LNCAP (cell line): ENCODE results near the gene SYCP3.

Experiments used
- TF ChIP-seq, protein P1 (sequence below): fragments of 450-650 bp; IDR thresholded peaks from 2 replicates; pipeline ENCODE4 v1.5.1; 2017; ENCODE audit warnings: mild to moderate bottlenecking

The SYCP3 gene

DNA sequence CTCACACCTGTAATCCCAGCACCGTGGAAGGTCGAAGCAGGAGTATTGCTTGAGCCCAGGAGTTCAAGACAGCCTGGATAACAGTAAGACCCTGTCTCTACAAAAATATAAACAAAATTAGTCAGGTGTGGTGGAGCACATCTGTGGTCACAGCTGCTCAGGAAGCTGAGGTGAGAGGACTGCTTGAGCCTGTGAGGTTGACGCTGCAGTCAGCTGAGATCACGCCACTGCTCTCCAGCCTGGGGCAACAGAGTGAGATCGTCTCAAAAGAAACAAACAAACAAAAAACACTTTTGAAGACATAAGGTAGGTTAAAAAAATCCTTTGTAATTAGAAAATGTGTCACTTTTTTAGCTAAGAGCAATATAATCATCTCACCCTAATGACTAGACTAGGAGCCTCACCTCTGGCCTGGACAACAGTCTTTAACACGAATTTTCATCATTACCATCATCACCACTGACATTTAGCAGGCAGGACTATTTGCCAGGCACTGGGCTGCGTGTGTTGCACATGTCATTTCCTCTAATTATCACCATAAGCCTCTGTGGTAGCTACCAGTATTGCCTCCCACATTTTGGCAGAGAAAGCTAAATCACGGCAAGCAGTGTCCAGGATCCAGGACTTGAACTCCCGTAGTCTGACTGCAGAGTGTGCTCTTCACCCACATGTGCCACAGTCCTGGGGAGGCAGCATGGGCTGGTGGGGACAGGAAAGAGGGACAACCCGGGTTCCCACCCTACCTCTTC is 4.6 kb upstream of the SYCP3 start:
- TF ChIP-seq, protein P1, sequence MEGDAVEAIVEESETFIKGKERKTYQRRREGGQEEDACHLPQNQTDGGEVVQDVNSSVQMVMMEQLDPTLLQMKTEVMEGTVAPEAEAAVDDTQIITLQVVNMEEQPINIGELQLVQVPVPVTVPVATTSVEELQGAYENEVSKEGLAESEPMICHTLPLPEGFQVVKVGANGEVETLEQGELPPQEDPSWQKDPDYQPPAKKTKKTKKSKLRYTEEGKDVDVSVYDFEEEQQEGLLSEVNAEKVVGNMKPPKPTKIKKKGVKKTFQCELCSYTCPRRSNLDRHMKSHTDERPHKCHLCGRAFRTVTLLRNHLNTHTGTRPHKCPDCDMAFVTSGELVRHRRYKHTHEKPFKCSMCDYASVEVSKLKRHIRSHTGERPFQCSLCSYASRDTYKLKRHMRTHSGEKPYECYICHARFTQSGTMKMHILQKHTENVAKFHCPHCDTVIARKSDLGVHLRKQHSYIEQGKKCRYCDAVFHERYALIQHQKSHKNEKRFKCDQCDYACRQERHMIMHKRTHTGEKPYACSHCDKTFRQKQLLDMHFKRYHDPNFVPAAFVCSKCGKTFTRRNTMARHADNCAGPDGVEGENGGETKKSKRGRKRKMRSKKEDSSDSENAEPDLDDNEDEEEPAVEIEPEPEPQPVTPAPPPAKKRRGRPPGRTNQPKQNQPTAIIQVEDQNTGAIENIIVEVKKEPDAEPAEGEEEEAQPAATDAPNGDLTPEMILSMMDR, result no peak

DNA sequence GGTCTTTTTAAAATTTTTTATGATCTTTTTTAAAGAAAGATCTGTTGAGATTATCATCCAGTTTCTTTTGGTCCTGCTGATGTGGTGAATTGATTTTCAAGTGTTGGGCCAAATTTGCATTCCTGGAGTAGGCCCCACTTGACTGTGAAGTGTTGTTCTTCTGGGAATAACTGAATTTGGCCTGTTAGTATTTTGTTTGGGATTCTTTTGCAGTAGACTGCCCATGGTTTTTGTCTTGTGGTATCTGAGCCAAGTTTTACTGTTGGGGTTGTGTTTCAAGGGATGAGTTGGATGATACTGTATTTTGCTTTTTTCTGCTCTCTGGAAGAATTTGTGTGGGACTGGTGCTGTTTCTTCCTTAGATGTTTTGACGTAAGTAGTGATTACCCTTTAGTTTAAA is 4.0 kb upstream of the SYCP3 start:
- TF ChIP-seq, protein P1, result no peak

DNA sequence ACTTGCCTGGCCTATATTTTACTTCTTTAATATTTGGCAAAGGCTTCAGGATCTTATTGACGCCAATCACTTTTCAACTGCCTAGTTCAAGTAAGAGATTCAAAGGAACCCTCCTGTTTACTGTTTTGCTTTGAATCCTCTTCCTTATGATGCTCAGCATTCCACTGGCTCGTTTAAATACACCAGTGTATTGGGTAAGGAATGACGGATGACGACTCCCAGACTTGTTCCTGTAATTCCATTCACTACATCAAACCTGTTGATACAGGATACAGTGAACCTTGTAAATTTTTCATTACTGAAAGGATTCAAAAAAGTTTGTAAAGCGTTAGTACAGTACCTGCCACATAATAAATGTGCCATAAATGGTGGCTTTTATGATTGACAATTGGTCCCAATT is 1.7 kb upstream of the SYCP3 start:
- TF ChIP-seq, protein P1, result no peak

DNA sequence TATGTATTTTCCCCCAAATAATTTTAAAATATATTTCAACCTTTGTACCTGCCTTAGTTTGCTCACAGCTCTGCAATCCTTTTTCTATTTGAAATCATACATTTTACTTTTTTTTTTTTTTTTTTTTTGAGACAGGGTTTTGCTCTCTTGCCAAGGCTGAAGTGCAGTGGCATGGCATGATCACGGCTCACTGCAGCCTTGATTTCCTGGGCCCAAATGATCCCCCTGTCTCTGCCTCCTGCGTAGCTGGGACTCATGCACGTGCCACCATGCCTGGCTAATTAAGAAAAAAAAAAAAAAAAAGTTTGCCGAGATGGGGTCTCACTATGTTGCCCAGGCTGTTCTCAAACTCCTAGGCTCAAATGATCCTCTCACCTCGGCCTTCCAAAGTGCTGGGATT is 1.3 kb upstream of the SYCP3 start:
- TF ChIP-seq, protein P1, result no peak

DNA sequence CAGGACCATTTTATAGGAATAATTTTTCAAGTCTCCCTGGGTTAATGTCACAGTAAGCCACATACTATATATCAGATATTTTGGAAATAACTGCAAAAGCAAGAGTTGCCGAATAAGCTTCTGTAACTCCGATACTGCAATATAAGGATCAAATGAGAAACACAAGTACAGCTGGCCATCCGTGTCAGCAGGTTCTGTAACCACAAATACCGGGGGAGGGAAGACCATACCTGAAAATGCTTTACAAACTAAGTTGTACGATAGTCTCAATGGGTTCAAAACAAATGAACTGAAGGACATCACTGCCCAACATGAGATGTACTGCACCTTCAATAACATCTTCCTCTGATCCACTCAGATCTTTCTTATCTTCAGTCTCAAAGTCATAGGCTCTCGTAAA is 1.8 kb downstream of the SYCP3 start:
- TF ChIP-seq, protein P1, result no peak

DNA sequence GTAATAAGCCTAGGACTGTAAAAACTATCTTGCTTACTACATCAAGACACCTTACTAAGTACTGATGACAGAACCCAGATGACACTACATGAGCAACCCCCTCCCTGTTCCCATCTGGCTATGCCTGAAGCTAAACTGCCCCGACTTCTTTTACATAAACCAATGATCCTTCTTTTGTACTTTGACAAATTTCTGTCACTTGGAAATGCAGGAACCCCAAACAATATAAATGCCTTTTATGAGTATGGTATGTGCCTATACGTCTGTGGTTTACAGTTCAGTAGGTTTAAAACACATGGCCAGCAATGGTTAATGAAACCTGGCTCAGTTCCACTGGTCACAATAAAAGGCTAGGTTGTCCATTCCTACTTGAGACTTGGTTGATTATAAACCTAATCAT is 6.1 kb downstream of the SYCP3 start:
- TF ChIP-seq, protein P1, result no peak

DNA sequence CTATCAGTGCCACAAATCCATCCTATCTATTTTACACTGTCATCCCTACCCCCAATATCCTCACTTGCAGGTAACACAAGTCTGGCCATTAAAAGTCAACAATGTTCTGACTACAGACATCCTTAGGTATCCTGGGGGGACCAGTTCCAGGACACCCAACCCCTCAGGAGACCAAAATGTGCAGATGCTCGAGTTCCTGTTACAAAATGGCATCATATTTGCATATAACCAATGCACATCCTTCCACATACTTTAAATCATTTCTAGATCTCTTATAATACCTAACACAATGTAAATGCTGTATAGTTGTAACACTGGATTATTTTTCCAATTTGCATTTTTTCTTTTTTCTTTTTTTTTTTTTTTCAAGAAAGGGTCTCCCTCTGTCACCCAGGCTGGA is 6.9 kb downstream of the SYCP3 start:
- TF ChIP-seq, protein P1, result no peak

DNA sequence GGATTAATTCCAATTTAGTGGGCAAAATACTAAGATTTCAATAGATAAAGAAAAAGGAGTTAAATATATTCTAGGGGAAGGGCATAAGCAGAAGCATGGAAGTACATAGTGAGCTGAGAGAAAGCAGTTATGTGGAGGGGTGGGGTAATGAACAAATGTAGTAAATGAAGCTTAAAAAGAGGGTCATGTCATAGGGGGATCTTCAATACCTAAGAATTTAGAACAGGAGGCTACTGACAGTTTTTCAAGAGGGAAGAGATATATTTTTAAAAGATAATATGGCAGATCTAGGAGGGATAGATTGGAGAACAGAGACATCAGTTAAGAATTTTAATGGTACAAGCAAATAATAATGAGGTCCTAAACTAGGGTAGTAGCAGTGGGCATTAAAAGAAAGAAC is 9.4 kb downstream of the SYCP3 start:
- TF ChIP-seq, protein P1, result no peak
